DMS153 (cell line): Measurements from ENCODE around the gene ADH4.
"Not testable (repeated sequence)": the region's sequence is repeated elsewhere in the genome, so short reads cannot be mapped to it uniquely, and the experiment has no call there.

Source experiments
- DNase-seq: peaks from one replicate; lab custom pipeline; 2025; lab: John Stamatoyannopoulos, UW

The ADH4 gene

DNA sequence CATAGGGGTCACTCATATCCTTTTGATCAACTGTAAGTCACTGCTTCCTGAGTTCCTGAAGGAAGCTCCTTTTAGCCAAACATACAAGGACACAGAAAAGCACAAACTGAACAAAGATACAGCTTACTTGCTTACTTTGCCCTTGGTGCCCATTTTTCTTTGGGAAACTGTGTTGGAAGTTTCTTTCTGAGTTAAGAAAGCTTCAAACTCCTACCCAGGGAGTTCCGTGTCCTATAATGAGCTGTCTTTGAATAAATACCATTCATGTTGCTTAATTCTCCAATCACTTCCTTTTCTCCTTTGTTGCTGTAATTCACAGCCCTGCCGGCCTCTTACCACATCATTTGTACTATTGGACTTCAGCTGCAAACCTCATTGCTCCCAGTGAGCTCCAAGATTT lies at the start of gene ADH4:
Gene ADH4, minus strand, starts transcription at position 228 of the 400 bp plus-strand sequence. Its CDS starts 75 bp downstream, at position 153.
- DNase-seq: no peak

GRCh38 chr4:99190336-99190735 lies 46.2 kb upstream of the ADH4 start:
- DNase-seq: no peak

- DNase-seq: not testable (repeated sequence)
Observed at GRCh38 chr4:99189900-99190299, 45.8 kb upstream of the ADH4 start.

- no peak for DNase-seq
Observed at GRCh38 chr4:99186029-99186428, 41.9 kb upstream of the ADH4 start.

DNA sequence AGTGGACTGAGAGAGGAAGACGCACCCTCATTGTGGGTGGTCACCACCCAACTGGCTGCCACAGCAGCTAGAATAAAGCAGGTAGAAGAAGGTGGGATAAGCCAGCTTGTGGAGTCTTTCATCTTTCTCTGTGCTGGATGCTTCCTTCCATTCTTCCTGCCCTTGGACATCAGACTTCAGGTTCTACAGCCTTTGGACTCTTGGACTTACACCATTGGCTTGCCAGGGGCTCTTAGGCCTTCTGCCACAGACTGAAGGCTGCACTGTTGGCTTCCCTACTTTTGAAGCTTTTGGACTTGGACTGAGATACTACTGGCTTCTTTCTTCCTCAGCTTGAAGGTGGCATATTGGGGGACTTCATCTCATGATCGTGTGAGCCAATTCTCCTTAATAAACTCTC lies 41.5 kb upstream of the ADH4 start:
- no peak for DNase-seq

- DNase-seq: no peak
Observed at GRCh38 chr4:99180382-99181070, 36.4 kb upstream of the ADH4 start.

DNA sequence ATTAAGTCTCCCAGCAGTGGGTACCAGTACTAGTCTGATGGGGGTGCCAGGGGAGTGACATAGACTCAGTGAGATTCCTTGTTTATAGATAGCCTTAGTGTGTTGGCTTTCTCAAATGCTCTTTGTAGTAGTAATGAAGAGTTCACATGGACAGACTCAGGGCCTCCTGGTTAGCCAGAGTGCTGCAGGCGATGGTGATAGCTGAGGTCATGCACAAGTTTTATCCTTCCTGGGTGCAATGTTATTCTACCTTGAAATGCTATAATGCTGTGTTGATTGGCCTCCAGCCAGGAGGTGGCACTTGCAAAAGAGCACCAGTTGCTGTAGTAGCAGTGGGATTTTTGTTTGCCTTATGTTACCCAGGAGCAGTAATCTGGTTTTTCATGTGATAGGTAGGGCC lies 35.5 kb upstream of the ADH4 start:
- no peak for DNase-seq

- no peak for DNase-seq
Observed at GRCh38 chr4:99179178-99179577, 35.1 kb upstream of the ADH4 start.

DNA sequence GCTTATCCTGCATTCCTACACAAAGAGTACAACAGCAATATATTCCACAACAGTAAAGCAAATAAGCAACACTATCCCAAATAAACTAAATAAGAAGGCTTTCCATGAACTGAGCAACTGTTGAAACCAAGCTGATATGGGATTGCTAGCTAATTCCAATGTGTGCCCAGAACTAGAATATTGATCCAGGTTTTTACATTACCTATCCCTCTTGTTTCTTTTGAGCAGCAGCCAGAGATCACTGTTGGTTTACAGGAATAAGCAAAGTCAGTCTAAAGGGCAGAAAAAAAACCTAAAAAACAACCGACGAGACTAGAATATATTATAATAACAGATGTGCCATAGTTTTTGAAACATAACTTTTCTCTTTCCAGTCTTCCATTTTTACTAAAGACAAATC lies 22.4 kb upstream of the ADH4 start:
- no peak for DNase-seq

GRCh38 chr4:99165978-99166377 lies 21.9 kb upstream of the ADH4 start:
- DNase-seq: no peak

GRCh38 chr4:99161373-99162099 lies 17.4 kb upstream of the ADH4 start:
- DNase-seq: no peak

GRCh38 chr4:99159699-99160098 lies 15.6 kb upstream of the ADH4 start:
- no peak for DNase-seq

DNA sequence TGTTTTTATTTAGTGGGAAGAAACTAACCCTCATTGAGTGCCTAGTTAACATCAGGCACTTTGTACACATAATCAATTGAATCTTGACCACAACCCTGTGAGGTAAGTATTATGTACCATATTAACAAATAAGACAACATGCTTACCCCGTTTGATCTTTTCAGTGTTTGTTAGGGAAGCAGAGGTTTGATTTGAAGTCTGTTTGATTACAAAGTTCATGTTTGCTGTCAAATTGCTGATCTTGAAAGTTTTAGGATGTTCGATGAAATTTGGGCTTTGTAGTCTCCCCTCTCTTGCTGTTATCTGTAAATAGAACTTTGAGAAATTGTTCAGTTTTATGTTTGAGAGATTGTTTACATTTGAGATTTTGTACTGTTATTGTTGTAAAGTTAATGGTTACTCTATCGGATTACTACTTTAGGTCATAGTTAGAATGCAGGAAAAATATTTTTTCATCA lies 13.4 kb upstream of the ADH4 start:
- DNase-seq: no peak

DNA sequence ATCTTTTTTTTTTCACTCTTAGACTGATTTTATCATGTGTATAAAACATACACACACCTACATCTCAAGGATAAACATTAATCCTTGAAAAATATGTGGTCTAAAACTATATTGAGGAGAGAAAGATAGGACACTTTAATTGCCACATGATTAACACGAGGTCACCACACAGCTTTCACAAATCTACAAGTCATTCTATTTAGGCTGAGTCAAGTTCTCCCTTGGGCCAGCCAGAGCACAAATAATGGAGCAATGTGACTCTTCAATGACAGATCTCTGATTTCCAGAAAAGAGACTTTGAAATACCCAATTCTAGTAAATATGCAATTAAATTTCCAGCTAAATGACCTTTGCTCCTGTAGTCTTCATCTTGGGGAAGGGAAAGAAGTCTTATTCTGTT lies 12.9 kb upstream of the ADH4 start:
- DNase-seq: no peak

- DNase-seq: no peak
Observed at GRCh38 chr4:99154658-99155342, 10.7 kb upstream of the ADH4 start.

GRCh38 chr4:99151995-99152394 lies 7.9 kb upstream of the ADH4 start:
- DNase-seq: no peak

DNA sequence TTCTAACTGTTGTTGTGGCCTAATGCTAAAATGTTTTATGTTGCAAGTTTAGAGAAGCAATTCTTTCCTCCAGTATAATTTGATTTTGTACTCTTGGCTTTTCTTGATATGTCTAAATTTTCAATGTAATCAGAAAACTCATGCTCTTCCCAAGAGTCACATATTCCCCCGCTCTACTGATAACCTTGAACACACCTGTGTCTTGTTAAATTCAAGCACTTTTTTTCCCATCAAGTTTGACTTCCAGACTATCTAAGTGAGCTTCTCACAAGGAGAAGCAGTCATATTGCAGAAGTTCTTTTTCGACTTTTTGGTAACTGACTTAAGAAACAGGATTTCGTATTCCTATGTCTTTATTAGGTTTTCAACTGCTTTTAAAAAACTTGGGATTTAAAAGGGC lies 7.4 kb upstream of the ADH4 start:
- DNase-seq: no peak

GRCh38 chr4:99149426-99150019 lies 5.4 kb upstream of the ADH4 start:
- no peak for DNase-seq

DNA sequence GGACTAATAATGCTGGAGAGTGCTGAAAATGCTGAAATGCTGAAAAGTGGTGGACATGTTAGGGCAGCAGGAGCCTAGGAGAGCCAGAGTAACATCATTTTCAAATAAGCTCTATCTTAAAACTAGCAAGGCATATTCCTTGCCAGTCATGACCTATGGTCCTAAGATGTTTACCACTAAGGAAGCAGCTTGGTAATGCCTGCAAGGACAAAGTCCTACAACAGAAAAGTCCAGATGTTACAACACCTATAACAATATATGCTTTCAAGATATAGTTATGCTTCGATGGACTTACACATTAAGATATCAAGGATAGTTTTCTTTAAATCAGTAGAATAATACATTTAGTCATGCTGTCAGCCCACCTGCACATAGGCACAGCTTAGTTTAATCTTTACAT lies 4.5 kb upstream of the ADH4 start:
- DNase-seq: no peak

DNA sequence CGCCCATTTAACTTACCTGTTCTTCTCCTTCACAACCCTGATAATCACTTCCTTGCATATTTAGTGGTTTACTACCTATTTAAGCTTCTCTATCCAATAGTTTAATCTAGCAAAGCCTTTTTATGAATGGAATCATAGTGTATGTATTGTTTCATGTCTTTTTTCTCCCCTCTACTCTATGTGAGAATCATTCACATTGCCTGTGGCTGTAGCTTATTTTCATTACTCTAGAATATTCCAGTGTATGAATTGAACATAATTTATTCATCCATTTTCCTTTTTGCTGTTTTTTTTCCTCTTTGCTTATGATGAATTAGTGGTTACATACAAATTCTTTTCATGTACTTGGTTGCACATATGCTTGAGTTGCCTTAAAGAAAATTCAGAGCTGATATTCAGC lies 490 bp upstream of the ADH4 start:
- DNase-seq: no peak

GRCh38 chr4:99136329-99136728 lies 7.8 kb downstream of the ADH4 start:
- DNase-seq: no peak

DNA sequence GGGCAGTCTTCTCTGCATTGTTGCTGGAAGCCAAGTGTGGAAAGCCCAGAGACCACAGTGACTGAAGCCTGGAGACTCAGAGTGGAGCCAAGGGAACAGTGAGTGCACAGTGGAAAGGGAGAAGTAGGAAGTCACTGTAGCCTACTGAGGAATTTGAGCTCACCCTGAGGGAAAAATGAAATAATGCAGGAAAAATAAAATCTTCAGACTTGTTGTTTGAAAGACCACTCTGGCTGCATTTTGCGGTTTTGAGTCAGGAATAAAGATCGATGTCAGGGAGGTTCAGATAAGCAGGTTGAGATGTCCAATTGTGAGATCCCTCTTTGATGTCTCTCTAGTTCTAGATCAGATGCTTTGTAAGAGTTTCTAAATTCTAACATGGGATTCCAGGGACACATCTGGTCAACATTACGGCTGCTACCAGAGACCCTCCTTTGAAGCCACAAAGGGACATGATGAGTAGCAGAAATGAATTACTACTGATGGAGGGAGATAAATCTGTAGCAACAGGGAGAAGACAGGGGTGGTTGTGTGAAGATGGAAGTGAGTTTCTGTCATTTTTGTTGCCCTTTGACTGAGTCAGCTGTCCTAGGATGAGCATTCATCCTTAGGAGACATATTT lies 8.4 kb downstream of the ADH4 start:
- no peak for DNase-seq
